Suprapubic skin (tissue), 3 donors: ENCODE results near the gene GRIK5.

Experiments used
- POLR2A ChIP-seq, 2 donors: fragments of 450-650 bp; IDR thresholded peaks; one replicate each; pipeline ENCODE4 v1.6.1; 2017; ENCODE audit warnings: antibody characterized with exemption in 2 of 2, mild to moderate bottlenecking in 2 of 2, moderate library complexity in 2 of 2
- TF ChIP-seq, protein P1 (sequence below), 2 donors: fragments of 200-600 bp in 1 of 2; fragments of 450-650 bp in 1 of 2; sonication (generic) in 1 of 2; IDR thresholded peaks; one replicate each; pipeline ENCODE4 v1.5.1; 2016 to 2019; ENCODE audit warnings: antibody characterized with exemption in 2 of 2, mild to moderate bottlenecking in 1 of 2, moderate library complexity in 1 of 2

- TF ChIP-seq, protein P1, sequence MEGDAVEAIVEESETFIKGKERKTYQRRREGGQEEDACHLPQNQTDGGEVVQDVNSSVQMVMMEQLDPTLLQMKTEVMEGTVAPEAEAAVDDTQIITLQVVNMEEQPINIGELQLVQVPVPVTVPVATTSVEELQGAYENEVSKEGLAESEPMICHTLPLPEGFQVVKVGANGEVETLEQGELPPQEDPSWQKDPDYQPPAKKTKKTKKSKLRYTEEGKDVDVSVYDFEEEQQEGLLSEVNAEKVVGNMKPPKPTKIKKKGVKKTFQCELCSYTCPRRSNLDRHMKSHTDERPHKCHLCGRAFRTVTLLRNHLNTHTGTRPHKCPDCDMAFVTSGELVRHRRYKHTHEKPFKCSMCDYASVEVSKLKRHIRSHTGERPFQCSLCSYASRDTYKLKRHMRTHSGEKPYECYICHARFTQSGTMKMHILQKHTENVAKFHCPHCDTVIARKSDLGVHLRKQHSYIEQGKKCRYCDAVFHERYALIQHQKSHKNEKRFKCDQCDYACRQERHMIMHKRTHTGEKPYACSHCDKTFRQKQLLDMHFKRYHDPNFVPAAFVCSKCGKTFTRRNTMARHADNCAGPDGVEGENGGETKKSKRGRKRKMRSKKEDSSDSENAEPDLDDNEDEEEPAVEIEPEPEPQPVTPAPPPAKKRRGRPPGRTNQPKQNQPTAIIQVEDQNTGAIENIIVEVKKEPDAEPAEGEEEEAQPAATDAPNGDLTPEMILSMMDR (IDR thresholded peaks at IDR 0.05), result no peak
- no peak for TF ChIP-seq POLR2A (IDR thresholded peaks at IDR 0.05)
Measured at GRCh38 chr19:42071247-42071646, 1.2 kb upstream of the GRIK5 start.
